ENCODE measurements around the gene AKT2. TPM values are rescaled to one million over a fixed set of nuclear protein-coding genes. Genes with fewer than 3 reads are reported as not detected.

AKT2 gene
- total and polyA plus RNA-seq, 2 of the 8 experiments (the other 6 are each of a cell fraction or from before 2014, with no cell fraction given) = 151 to 183 TPM

- peaks cover 1% of the 10 kb centered on the region in 2 experiments for H4K20me1 ChIP-seq (replicated peaks in 1 of 2; ENCODE audit: control insufficient read depth in 1 of 2, insufficient read depth in 2 of 2, low read length in 2 of 2)
- ChIA-PET CTCF (ENCODE audit: partially characterized antibody) (interaction anchor here (0.6 to 1.5 kb wide), 3 partner anchors 19 to 75 kb away, joined by 3 read pairs; no protein-coding TSS in a partner anchor), POLR2A (ENCODE audit: partially characterized antibody) (interaction anchor here (0.8 to 1.5 kb wide), 2 partner anchors 10 to 62 kb away, joined by 3 read pairs; no protein-coding TSS in a partner anchor)
- peak overlapping the region; percentile 44; the same call in 1 of the 2 replicates for H2AFZ ChIP-seq (ENCODE audit: low read length)
- WGBS, 2 experiments (ENCODE audit: extremely low coverage in 1 of 2, insufficient coverage in 1 of 2, insufficient read length in 1 of 2, insufficient replicate concordance in 2 of 2, low coverage in 1 of 2, low lambda C conversion rate in 2 of 2, missing lambda C conversion rate in 1 of 2) = 22% methylated on average over 33 of the region's 42 CpGs; no CpG with 5 or more reads in 1 of the 2 experiments
- peak overlapping the region; percentile 96 for H2BK5ac ChIP-seq (ENCODE audit: low read depth, low read length)
- peaks cover 0 to 16% (median 12%) of the 10 kb centered on the region in 4 experiments; a peak in 6 of 7 replicates for H3K4me1 ChIP-seq (replicated peaks in 1 of 4; ENCODE audit: control insufficient read depth in 3 of 4, insufficient read depth in 4 of 4, low read length in 3 of 4)
- FAIRE-seq = peak; percentile 57
- H2BK15ac ChIP-seq (ENCODE audit: low read length) = no peak overlapping the region
- H3K14ac ChIP-seq (ENCODE audit: insufficient read length) = no peak overlapping the region
- H3K36me3 ChIP-seq (ENCODE audit: control insufficient read depth in 2 of 4, insufficient read depth in 4 of 4, low read length in 3 of 4) = peaks cover 0 to 3% (median 0%) of the 10 kb centered on the region in 4 experiments; a peak in 1 of 8 replicates
- no peaks in the 10 kb centered on the region for H3K9me3 ChIP-seq (ENCODE audit: insufficient read depth in 2 of 2, low read depth in 1 of 2, low read length in 1 of 2)
- peak overlapping the region; percentile 96 for H3K27ac ChIP-seq (ENCODE audit: low read depth, low read length)
- H2BK20ac ChIP-seq (ENCODE audit: low read length) = no peak overlapping the region
- H3K56ac ChIP-seq (replicated peaks; ENCODE audit: insufficient read length, low read depth, low read length) = peak overlapping the region; percentile 95
- H3K4me2 ChIP-seq (ENCODE audit: insufficient read depth in 1 of 2, low read depth in 2 of 2, low read length in 2 of 2) = peak overlapping the region; percentile 77 to 90
- peak overlapping the region; percentile 97; the same call in 1 of the 2 replicates for H4K8ac ChIP-seq (ENCODE audit: extremely low read depth, insufficient read depth, low read length)
- H3K79me1 ChIP-seq (ENCODE audit: low read depth, low read length) = peaks cover 14% of the 10 kb centered on the region
- peak; percentile 95 to 98 for DNase-seq (ENCODE audit: low read depth in 1 of 2, low spot score in 2 of 2)
- no peak overlapping the region for H2AK5ac ChIP-seq (ENCODE audit: low read depth, low read length)
- H3K9ac ChIP-seq (replicated peaks in 1 of 4; ENCODE audit: extremely low read depth in 1 of 4, low read depth in 3 of 4, low read length in 3 of 4) = peak overlapping the region; percentile 70 to 91 (median 90)
- H2BK120ac ChIP-seq (replicated peaks; ENCODE audit: low read depth, low read length) = peak overlapping the region; percentile 95
- peak overlapping the region; percentile 46; the same call in 1 of the 2 replicates for H2BK12ac ChIP-seq (ENCODE audit: low read depth, low read length)
- H3K23me2 ChIP-seq (ENCODE audit: low read depth, low read length) = peaks cover 9% of the 10 kb centered on the region
- no peak overlapping the region for H3K23ac ChIP-seq (ENCODE audit: insufficient read length)
- peaks cover 9 to 40% of the 10 kb centered on the region in 2 experiments; a peak in 3 of 4 replicates for H3K79me2 ChIP-seq (ENCODE audit: control insufficient read depth in 1 of 2, insufficient read depth in 2 of 2, low read length in 2 of 2)
- H3K4me3 ChIP-seq (ENCODE audit: extremely low read depth in 1 of 4, insufficient read depth in 2 of 4, low read depth in 3 of 4, low read length in 4 of 4) = peak overlapping the region; percentile 56 to 98 (median 80)
- peak overlapping the region; percentile 98 for H4K91ac ChIP-seq (replicated peaks; ENCODE audit: insufficient read length, low read length)
- peak overlapping the region; percentile 95 for H3K4ac ChIP-seq (replicated peaks; ENCODE audit: insufficient read length, low read depth, low read length)
- peak overlapping the region; percentile 60; the same call in 1 of the 2 replicates for H3K18ac ChIP-seq (ENCODE audit: extremely low read depth, low read length)
- no peaks in the 10 kb centered on the region for H3K27me3 ChIP-seq (replicated peaks in 1 of 4; ENCODE audit: control insufficient read depth in 3 of 4, extremely low read depth in 1 of 4, insufficient read depth in 3 of 4, low read length in 3 of 4)
- H4K5ac ChIP-seq (ENCODE audit: insufficient read length, low read depth, low read length) = peak overlapping the region; percentile 92
- TF ChIP-seq SP1 (IDR thresholded peaks at IDR 0.05; ENCODE audit: low read depth, low read length) (no peak), SAP30 (IDR thresholded peaks at IDR 0.05; ENCODE audit: insufficient read depth, insufficient replicate concordance, low read length) (no peak), POU5F1 (IDR thresholded peaks at IDR 0.05; ENCODE audit: low read depth, low read length) (no peak), RFX5 (IDR thresholded peaks at IDR 0.05; ENCODE audit: borderline replicate concordance, low read depth, low read length) (no peak), CREB1 (IDR thresholded peaks at IDR 0.05) (peak; percentile 79), ZNF274 (IDR thresholded peaks at IDR 0.05; ENCODE audit: borderline replicate concordance, extremely low read depth, low read length) (no peak), EGR1 (IDR thresholded peaks at IDR 0.05; ENCODE audit: borderline replicate concordance, low read depth, low read length) (no peak), CBX8 (IDR thresholded peaks at IDR 0.05; ENCODE audit: borderline replicate concordance, low read depth, low read length) (no peak), SIRT6 (IDR thresholded peaks at IDR 0.05; ENCODE audit: low read length) (no peak), TEAD4 (IDR thresholded peaks at IDR 0.05; ENCODE audit: low read depth, low read length) (no peak)
- TF ChIP-seq, protein P1, sequence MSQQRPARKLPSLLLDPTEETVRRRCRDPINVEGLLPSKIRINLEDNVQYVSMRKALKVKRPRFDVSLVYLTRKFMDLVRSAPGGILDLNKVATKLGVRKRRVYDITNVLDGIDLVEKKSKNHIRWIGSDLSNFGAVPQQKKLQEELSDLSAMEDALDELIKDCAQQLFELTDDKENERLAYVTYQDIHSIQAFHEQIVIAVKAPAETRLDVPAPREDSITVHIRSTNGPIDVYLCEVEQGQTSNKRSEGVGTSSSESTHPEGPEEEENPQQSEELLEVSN (IDR thresholded peaks at IDR 0.05) = no peak
These were observed 449 bp upstream of the AKT2 start for GRCh38 chr19:40285353-40286234.

Data from H1 (cell line).